ENCODE data around the gene SH3BP4.

DNA sequence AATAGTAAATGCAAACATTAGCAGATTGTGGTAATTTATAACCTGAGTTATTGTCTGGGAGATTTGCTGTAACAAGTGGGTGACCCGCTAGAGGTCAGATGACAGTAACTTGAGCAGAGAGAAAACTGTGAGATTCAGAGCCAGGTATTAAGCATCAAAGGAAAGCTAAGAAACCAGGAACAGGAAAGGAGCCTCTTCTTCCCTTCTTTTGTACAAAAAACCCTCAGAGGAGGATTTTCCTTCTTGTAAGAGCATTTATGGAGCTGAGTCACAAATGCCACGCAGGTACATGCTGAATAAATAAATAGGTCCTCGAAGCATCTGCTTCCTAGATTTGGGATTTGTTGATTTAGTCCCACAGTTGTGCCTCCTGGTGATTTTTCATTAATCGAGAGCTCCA lies 146.5 kb downstream of the SH3BP4 start:
- TF ChIP-seq GATA3 (IDR thresholded peaks at IDR 0.05; ENCODE audit: low read depth, low read length) (no peak), GATA2 (IDR thresholded peaks at IDR 0.05; ENCODE audit: low read depth, low read length) (no peak)

All from SH-SY5Y (cell line).